GM12873 (cell line): Measurements from ENCODE around the gene CUX1.

Experiments
- TF ChIP-seq, protein P1 (sequence below): IDR thresholded peaks from 2 replicates; pipeline ENCODE4 v1.5.1; 2012; ENCODE audit warnings: low read depth, mild to moderate bottlenecking, moderate library complexity, low read length, control low read depth; ENCODE audit not compliant: insufficient read depth; ENCODE audit errors: missing control alignments

Gene CUX1

DNA sequence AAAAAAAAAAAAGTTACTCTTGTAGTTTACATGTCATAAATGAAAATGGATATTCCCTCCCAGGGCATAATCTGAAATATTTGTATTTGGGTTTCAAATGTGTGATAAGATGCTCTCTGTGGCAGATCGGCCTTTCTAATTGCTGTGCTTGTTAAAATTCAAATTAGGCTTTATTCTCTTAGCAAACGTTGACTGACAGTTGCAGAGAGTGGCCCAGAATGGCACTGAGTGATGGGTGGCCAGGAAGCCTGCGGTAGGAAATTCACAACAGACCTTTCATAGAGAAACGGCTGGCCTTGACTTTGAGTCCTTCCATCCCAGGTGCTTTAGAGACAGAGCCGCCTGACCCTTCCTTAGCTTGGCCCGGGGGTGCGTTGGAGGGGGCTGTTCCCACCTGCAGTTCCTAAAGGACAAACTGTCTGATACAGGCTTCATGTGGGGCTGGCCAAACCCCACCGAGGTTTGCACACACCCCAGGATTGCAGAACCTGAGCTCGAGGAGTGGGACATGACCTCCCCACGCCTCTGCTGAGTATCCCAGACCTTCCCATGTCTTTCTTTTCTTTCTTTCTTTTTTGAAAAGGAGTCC lies 152.7 kb downstream of the CUX1 start:
- TF ChIP-seq, protein P1, sequence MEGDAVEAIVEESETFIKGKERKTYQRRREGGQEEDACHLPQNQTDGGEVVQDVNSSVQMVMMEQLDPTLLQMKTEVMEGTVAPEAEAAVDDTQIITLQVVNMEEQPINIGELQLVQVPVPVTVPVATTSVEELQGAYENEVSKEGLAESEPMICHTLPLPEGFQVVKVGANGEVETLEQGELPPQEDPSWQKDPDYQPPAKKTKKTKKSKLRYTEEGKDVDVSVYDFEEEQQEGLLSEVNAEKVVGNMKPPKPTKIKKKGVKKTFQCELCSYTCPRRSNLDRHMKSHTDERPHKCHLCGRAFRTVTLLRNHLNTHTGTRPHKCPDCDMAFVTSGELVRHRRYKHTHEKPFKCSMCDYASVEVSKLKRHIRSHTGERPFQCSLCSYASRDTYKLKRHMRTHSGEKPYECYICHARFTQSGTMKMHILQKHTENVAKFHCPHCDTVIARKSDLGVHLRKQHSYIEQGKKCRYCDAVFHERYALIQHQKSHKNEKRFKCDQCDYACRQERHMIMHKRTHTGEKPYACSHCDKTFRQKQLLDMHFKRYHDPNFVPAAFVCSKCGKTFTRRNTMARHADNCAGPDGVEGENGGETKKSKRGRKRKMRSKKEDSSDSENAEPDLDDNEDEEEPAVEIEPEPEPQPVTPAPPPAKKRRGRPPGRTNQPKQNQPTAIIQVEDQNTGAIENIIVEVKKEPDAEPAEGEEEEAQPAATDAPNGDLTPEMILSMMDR, result no peak

DNA sequence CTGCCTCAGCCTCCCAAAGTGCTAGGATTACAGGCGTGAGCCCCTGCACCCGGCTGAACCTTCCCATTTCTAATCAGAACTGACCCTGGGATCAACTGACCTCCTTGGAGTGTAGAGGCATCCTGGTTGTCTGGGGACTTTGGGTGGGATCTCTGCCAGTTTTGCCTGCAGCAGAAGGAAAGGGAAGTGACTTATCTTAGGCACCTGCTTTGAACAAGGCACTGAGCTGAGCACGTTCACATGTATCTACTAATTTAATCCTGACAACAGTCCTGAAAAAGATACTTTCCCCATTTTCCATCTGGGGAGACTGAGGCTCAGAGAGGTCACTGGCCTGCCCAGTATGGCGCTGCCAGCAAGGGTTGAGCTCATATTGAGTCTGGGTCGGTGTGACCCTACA lies 153.4 kb downstream of the CUX1 start:
- TF ChIP-seq, protein P1, result no peak

DNA sequence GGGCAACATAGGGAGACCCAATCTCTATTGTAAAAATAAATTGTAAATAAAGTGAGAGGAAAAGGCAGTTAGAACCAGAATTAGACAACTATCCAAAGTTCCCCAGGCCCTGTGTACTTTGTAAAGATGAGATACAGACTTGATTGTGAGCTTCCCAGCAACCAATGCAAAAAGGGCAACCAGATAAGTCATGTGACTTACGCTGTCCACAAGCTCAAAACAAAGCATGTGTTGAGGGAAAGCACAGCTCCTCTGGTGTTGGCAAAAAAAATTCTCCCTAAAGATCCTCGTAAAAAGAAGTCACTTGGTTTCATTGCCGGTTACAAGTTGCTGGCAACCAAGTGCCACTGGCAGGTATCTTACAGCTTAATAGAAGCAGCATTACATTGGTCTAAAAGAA lies 154.0 kb downstream of the CUX1 start:
- TF ChIP-seq, protein P1, result no peak

DNA sequence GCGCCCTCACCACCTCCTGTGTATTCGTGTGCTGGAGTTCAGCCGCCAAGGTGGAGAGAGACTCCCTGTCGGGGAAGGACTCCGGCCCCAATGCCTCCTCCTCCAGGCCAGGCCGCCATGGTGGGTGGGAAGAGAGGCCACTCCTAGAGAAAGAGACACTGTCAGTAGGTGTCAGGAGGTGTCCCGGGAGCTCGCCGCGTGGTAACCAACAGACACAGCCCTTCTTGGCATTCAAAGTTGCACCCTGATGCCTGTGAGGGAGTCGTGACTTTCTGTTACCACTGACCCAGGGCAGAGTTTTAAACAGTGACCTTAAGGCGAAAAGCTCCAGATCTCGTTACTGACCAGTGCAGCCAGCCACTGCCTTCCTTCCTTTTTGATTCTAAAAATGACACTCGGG lies 155.2 kb downstream of the CUX1 start:
- TF ChIP-seq, protein P1, result no peak

DNA sequence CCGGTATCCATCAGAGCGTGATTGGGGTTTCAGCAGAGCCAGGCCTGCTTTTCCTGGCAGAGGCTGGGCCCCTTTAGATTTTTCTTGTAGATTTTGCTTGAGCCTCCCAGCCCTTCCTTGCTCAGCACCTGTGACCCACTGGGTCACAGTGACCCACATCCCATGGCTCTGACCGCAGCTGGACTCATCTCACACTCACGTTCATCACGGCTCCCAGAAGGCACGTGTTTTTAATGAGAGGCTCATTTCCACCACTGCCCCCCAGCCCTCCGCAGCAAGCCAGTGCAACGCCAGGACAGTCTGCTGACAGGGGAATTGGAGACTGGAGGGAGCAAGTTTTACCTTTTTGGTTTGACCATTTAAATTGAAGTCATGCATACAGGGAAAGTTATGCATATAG lies 155.7 kb downstream of the CUX1 start:
- TF ChIP-seq, protein P1, result no peak

DNA sequence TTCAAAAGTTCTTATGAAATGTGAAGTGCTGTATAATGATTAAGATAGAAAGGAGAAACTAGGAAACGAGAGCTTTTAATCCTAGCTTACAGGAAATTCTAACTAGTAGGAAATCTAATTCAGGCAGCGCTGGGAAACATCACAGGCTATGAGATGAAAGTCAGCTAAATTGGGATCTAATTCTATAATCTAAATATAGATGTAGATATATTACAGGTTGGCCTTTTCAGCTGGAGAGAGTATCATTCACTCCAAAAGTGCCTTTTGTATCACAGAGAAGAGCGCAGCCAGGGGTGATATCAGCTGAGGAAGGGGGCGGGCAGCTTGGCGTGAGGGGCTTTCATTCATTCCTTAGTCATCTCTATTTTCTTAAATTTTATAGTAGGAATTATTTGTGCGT lies 157.0 kb downstream of the CUX1 start:
- TF ChIP-seq, protein P1, result no peak

DNA sequence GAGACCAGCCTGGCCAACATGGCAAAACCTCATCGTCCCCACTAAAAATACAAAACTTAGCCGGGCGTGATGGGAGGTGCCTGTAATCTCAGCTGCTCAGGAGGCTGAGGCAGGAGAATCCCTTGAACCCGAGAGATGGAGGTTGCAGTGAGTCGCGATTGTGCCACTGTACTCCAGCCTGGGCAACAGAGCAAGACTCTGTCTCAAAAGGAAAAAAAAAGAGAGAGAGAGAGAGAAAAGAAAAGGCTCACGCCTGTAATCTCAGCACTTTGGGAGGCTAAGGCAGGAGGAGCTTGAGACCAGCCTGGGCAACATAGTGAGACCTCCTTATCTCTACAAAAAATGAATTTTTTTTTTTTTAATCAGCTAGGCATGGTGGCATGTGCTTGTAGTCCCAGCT lies 157.6 kb downstream of the CUX1 start:
- TF ChIP-seq, protein P1, result no peak
